HL-60/S4 treated with phorbol 12-myristate 13-acetate at 8.2 ng/mL for 4 days and 3 days (cell line): ENCODE data around the gene MSH6.

ENCODE experiments used
- in situ Hi-C: fragments of 300-500 bp; cut with MboI; formaldehyde crosslinking; loops from 2 replicates; pipeline ENCODE4 v1.15.0; 2022; ENCODE audit warnings: low sequenced_read_pairs

Gene MSH6

GRCh38 chr2:47782671-47783485 lies at the start of gene MSH6:
Gene MSH6, plus strand, starts transcription at chr2:47783145. Its CDS starts 89 bp downstream, at chr2:47783234.
- in situ Hi-C loops = no loop called here

GRCh38 chr2:47735136-47735869 lies 47.6 kb upstream of the MSH6 start:
- in situ Hi-C loops = no loop called here

- in situ Hi-C loops = no loop called here
Measured at GRCh38 chr2:47735912-47736311, 47.0 kb upstream of the MSH6 start.

- in situ Hi-C loops = no loop called here
Measured at GRCh38 chr2:47737191-47737975, 45.6 kb upstream of the MSH6 start.

GRCh38 chr2:47738331-47738730 lies 44.6 kb upstream of the MSH6 start:
- in situ Hi-C loops = no loop called here

- in situ Hi-C loops = no loop called here
Measured at GRCh38 chr2:47741101-47741500, 41.8 kb upstream of the MSH6 start.

GRCh38 chr2:47741637-47742036 lies 41.3 kb upstream of the MSH6 start:
- in situ Hi-C loops = no loop called here

GRCh38 chr2:47744074-47744473 lies 38.9 kb upstream of the MSH6 start:
- in situ Hi-C loops = no loop called here

- in situ Hi-C loops = no loop called here
Measured at GRCh38 chr2:47747878-47748277, 35.1 kb upstream of the MSH6 start.

- in situ Hi-C loops = no loop called here
Measured at GRCh38 chr2:47751856-47752414, 31.0 kb upstream of the MSH6 start.

GRCh38 chr2:47767497-47767844 lies 15.5 kb upstream of the MSH6 start:
- in situ Hi-C loops = loop anchor here (10.0 kb wide), 1 partner anchor 313 kb away; no protein-coding TSS in a partner anchor

- in situ Hi-C loops = loop anchor here (10.0 kb wide), 1 partner anchor 313 kb away; no protein-coding TSS in a partner anchor
Measured at GRCh38 chr2:47767880-47768609, 14.9 kb upstream of the MSH6 start.

GRCh38 chr2:47769318-47769717 lies 13.6 kb upstream of the MSH6 start:
- in situ Hi-C loops = loop anchor here (10.0 kb wide), 1 partner anchor 315 kb away; no protein-coding TSS in a partner anchor

- in situ Hi-C loops = loop anchor here (10.0 kb wide), 1 partner anchor 436 kb away; no protein-coding TSS in a partner anchor
Measured at GRCh38 chr2:47771211-47771610, 11.7 kb upstream of the MSH6 start.

GRCh38 chr2:47772343-47772742 lies 10.6 kb upstream of the MSH6 start:
- in situ Hi-C loops = loop anchor here (10.0 kb wide), 1 partner anchor 438 kb away; no protein-coding TSS in a partner anchor

- in situ Hi-C loops = loop anchor here (10.0 kb wide), 1 partner anchor 440 kb away; no protein-coding TSS in a partner anchor
Measured at GRCh38 chr2:47774567-47774966, 8.4 kb upstream of the MSH6 start.

- in situ Hi-C loops = loop anchor here (10.0 kb wide), 1 partner anchor 443 kb away; no protein-coding TSS in a partner anchor
Measured at GRCh38 chr2:47777277-47777937, 5.5 kb upstream of the MSH6 start.

- in situ Hi-C loops = loop anchor here (10.0 kb wide), 1 partner anchor 444 kb away; no protein-coding TSS in a partner anchor
Measured at GRCh38 chr2:47778698-47779425, 4.1 kb upstream of the MSH6 start.

GRCh38 chr2:47779426-47779790 lies 3.5 kb upstream of the MSH6 start:
- in situ Hi-C loops = loop anchor here (10.0 kb wide), 1 partner anchor 445 kb away; no protein-coding TSS in a partner anchor
